SK-N-SH (cell line): ENCODE data around the gene SCT. TPM values are rescaled to one million over a fixed set of nuclear protein-coding genes. Genes with fewer than 3 reads are reported as not detected.

Source experiments
- CTCF ChIA-PET: fragments of 300-600, 350-600 bp; formaldehyde crosslinking; extraction: SDS; loops from one replicate; lab custom pipeline; 2021; lab: Yijun Ruan, JAX
- POLR2A ChIA-PET: fragments of 350-600 bp; sonication (Branson Sonifier 250); formaldehyde crosslinking; extraction: SDS; loops from one replicate; lab custom pipeline; 2020; ENCODE audit warnings: antibody characterized with exemption, inconsistent platforms; lab: Yijun Ruan, JAX
- DNase-seq: peaks from one replicate; pipeline ENCODE4 v3.0.0; 2012
- H2AFZ ChIP-seq: fragments of 200-600 bp; sonication (generic); 2 replicates; pipeline ENCODE4 v1.8.1; 2016; ENCODE audit warnings: antibody characterized with exemption, mild to moderate bottlenecking, low read depth
- H3F3A ChIP-seq: fragments of 200-600 bp; sonication (generic); replicated peaks from 2 replicates; pipeline ENCODE3; 2016; ENCODE audit warnings: antibody characterized with exemption, mild to moderate bottlenecking; ENCODE audit not compliant: insufficient read depth
- H3K27ac ChIP-seq, 2 experiments: fragments of 200-500 bp in 1 of 2; fragments of 200-600 bp in 1 of 2; sonication (Bioruptor generic) in 1 of 2; sonication (generic), shearing (Covaris generic) in 1 of 2; 2 replicates each; pipeline versions ENCODE4 v1.5.1 to v1.6.1; 2014 to 2016; ENCODE audit warnings: low read depth in 2 of 2, inconsistent platforms in 1 of 2, low read length in 1 of 2, mild to moderate bottlenecking in 1 of 2, mixed read lengths in 1 of 2
- H3K27me3 ChIP-seq: fragments of 200-600 bp; sonication (generic), shearing (Covaris generic); 2 replicates; pipeline ENCODE4 v1.6.1; 2016; ENCODE audit warnings: mixed run types; ENCODE audit not compliant: insufficient read depth
- H3K36me3 ChIP-seq, 2 experiments: fragments of 200-500 bp in 1 of 2; fragments of 200-600 bp in 1 of 2; sonication (Bioruptor generic) in 1 of 2; sonication (generic) in 1 of 2; replicated peaks in 1 of 2; 2 replicates each; pipeline versions ENCODE3 to v1.5.1; 2014 to 2016; ENCODE audit warnings: low read length in 1 of 2, mild to moderate bottlenecking in 1 of 2; ENCODE audit not compliant: insufficient read depth in 2 of 2, control insufficient read depth in 1 of 2
- H3K4me1 ChIP-seq, 2 experiments: fragments of 200-500 bp in 1 of 2; fragments of 200-600 bp in 1 of 2; sonication (Bioruptor generic) in 1 of 2; sonication (generic), shearing (Covaris generic) in 1 of 2; 2 replicates each; pipeline versions ENCODE4 v1.5.1 to v1.6.1; 2014 to 2016; ENCODE audit warnings: low read depth in 1 of 2, low read length in 1 of 2, mixed run types in 1 of 2; ENCODE audit not compliant: insufficient read depth in 2 of 2, control insufficient read depth in 1 of 2
- H3K4me2 ChIP-seq: fragments of 200-600 bp; sonication (generic), shearing (Covaris generic); 2 replicates; pipeline ENCODE4 v1.6.1; 2017; ENCODE audit warnings: mixed run types
- H3K4me3 ChIP-seq, 2 experiments: fragments of 200-500 bp in 1 of 2; fragments of 200-600 bp in 1 of 2; sonication (Bioruptor generic) in 1 of 2; sonication (generic), shearing (Covaris generic) in 1 of 2; 2 replicates each; pipeline versions ENCODE4 v1.5.1 to v1.8.1; 2014 to 2016; ENCODE audit warnings: low read depth in 2 of 2, inconsistent platforms in 1 of 2, low read length in 1 of 2, mild to moderate bottlenecking in 1 of 2, mixed read lengths in 1 of 2, moderate library complexity in 1 of 2
- H3K79me2 ChIP-seq: fragments of 200-600 bp; sonication (generic); 2 replicates; pipeline ENCODE4 v1.8.1; 2017; ENCODE audit warnings: mild to moderate bottlenecking; ENCODE audit not compliant: insufficient read depth
- H3K9ac ChIP-seq: fragments of 200-600 bp; sonication (generic); 2 replicates; pipeline ENCODE4 v1.6.1; 2017; ENCODE audit warnings: mixed run types
- H3K9me2 ChIP-seq: fragments of 200-600 bp; sonication (generic); 2 replicates; pipeline ENCODE4 v1.6.1; 2017; ENCODE audit warnings: mixed run types
- H3K9me3 ChIP-seq: fragments of 200-600 bp; sonication (generic); 2 replicates; pipeline ENCODE4 v1.6.1; 2017; ENCODE audit warnings: mixed run types, mild to moderate bottlenecking, moderate library complexity
- H4K20me1 ChIP-seq: fragments of 200-600 bp; sonication (generic); 2 replicates; pipeline ENCODE4 v1.6.1; 2017; ENCODE audit warnings: mild to moderate bottlenecking, mixed run types; ENCODE audit not compliant: insufficient read depth
- CTCF ChIP-seq: fragments of 200-600 bp; sonication (generic); IDR thresholded peaks from 2 replicates; pipeline ENCODE4 v1.6.1; 2017; ENCODE audit warnings: antibody characterized with exemption, mild to moderate bottlenecking, moderate library complexity
- ELF1 ChIP-seq: IDR thresholded peaks from 2 replicates; pipeline ENCODE4 v1.4.0; 2012
- EZH2phosphoT487 ChIP-seq: fragments of 200-600 bp; sonication (generic); IDR thresholded peaks from 2 replicates; pipeline ENCODE4 v1.6.1; 2017; ENCODE audit warnings: low read depth, mixed run types, mild to moderate bottlenecking, antibody characterized with exemption, moderate library complexity, borderline replicate concordance
- FOXJ3 ChIP-seq: sonication (generic); formaldehyde crosslinking; IDR thresholded peaks from 2 replicates; pipeline ENCODE4 v1.5.1; 2020; ENCODE audit warnings: mild to moderate bottlenecking, missing genetic modification reagents
- FOXM1 ChIP-seq: IDR thresholded peaks from 2 replicates; pipeline ENCODE4 v1.4.0; 2012; ENCODE audit warnings: low read depth, mild to moderate bottlenecking
- GATA2 ChIP-seq: sonication (generic); formaldehyde crosslinking; IDR thresholded peaks from 2 replicates; pipeline ENCODE4 v1.5.0; 2020; ENCODE audit warnings: mild to moderate bottlenecking, missing genetic modification reagents
- MAX ChIP-seq: IDR thresholded peaks from 2 replicates; pipeline ENCODE4 v1.4.0; 2012; ENCODE audit warnings: low read depth
- MEF2A ChIP-seq: IDR thresholded peaks from 2 replicates; pipeline ENCODE4 v1.4.0; 2012; ENCODE audit warnings: low read depth, borderline replicate concordance
- POLR2AphosphoS5 ChIP-seq: IDR thresholded peaks from 2 replicates; pipeline ENCODE4 v1.6.1; 2012; ENCODE audit warnings: low read depth, low read length
- RAD21 ChIP-seq: IDR thresholded peaks from 2 replicates; pipeline ENCODE4 v1.6.1; 2012; ENCODE audit warnings: mild to moderate bottlenecking, low read length
- RFX5 ChIP-seq: IDR thresholded peaks from 2 replicates; pipeline ENCODE4 v1.6.1; 2012; ENCODE audit warnings: mild to moderate bottlenecking, improper control_type of control experiment, low read length
- RXRA ChIP-seq: IDR thresholded peaks from 2 replicates; pipeline ENCODE4 v1.4.0; 2012; ENCODE audit warnings: low read depth, mild to moderate bottlenecking, borderline replicate concordance
- SIN3A ChIP-seq: IDR thresholded peaks from 2 replicates; pipeline ENCODE4 v1.6.1; 2012; ENCODE audit warnings: low read depth, mild to moderate bottlenecking, low read length, moderate library complexity, borderline replicate concordance
- SMC3 ChIP-seq: IDR thresholded peaks from 2 replicates; pipeline ENCODE4 v1.6.1; 2012; ENCODE audit warnings: low read depth, low read length, improper control_type of control experiment
- TAF1 ChIP-seq: IDR thresholded peaks from 2 replicates; pipeline ENCODE4 v1.6.1; 2012; ENCODE audit warnings: low read depth, mild to moderate bottlenecking, low read length, moderate library complexity, borderline replicate concordance
- TCF12 ChIP-seq: IDR thresholded peaks from 2 replicates; pipeline ENCODE4 v1.4.0; 2012
- TEAD4 ChIP-seq: IDR thresholded peaks from 2 replicates; pipeline ENCODE4 v1.4.0; 2012; ENCODE audit warnings: mild to moderate bottlenecking, borderline replicate concordance; ENCODE audit not compliant: insufficient read depth
- USF1 ChIP-seq: IDR thresholded peaks from 2 replicates; pipeline ENCODE4 v1.4.0; 2012; ENCODE audit warnings: low read depth, borderline replicate concordance
- USF2 ChIP-seq: fragments of 150-350 bp; IDR thresholded peaks from 2 replicates; pipeline ENCODE4 v1.6.1; 2017; ENCODE audit warnings: antibody characterized with exemption, low read length, low read depth, borderline replicate concordance
- YY1 ChIP-seq: IDR thresholded peaks from 2 replicates; pipeline ENCODE4 v1.4.0; 2012; ENCODE audit warnings: low read depth, mild to moderate bottlenecking
- WGBS: methylation state at CpG from one replicate; pipeline ENCODE4 v1.1.6; 2017; ENCODE audit warnings: low lambda C conversion rate; 5-methylcytosine and 5-hydroxymethylcytosine counted together
- polyA plus RNA-seq, 3 experiments: library from polyadenylated mRNA; depleted of rRNA; stranded (reverse); fragments of >200 nt; gene quantifications; 2 replicates each; pipeline ENCODE4 v1.2.3, GENCODE V29; 2012

The SCT gene
- polyA plus RNA-seq, 1 of the 3 experiments (the other 2 are of a cell fraction) = not detected

- H3K4me3 ChIP-seq = no peak overlapping the region
- H3K79me2 ChIP-seq = peaks cover 69% of the 10 kb centered on the region
- no peak overlapping the region for H2AFZ ChIP-seq
- peak overlapping the region in 1 of 2 experiments; percentile 54; a peak in 1 of 4 replicates for H3K27ac ChIP-seq
- H3K9me2 ChIP-seq = no peaks in the 10 kb centered on the region
- no peak overlapping the region for H3K4me2 ChIP-seq
- peaks cover 12% of the 10 kb centered on the region for H3F3A ChIP-seq
- no peak overlapping the region for H3K9ac ChIP-seq
- CTCF ChIA-PET = no interaction called here
- H3K9me3 ChIP-seq = no peaks in the 10 kb centered on the region
- H3K36me3 ChIP-seq = peaks cover 27 to 60% of the 10 kb centered on the region in 2 experiments
- no peak for DNase-seq
- TF ChIP-seq RXRA (no peak), POLR2AphosphoS5 (no peak), GATA2 (CRISPR knock-in tag) (no peak), RAD21 (no peak), ELF1 (no peak), TEAD4 (no peak), MEF2A (no peak)
- TF ChIP-seq, all 33 proteins: peak for 0
- H3K4me1 ChIP-seq = no peaks in the 10 kb centered on the region
- H3K27me3 ChIP-seq = no peaks in the 10 kb centered on the region
- POLR2A ChIA-PET = no interaction called here
- H4K20me1 ChIP-seq = peaks cover 67% of the 10 kb centered on the region
- 87% methylated on average over 6 of the region's 8 CpGs for WGBS
Measured at GRCh38 chr11:587546-587945, 39.4 kb downstream of the SCT start.

- no peak overlapping the region for H2AFZ ChIP-seq
- no peaks in the 10 kb centered on the region for H3K9me2 ChIP-seq
- no peaks in the 10 kb centered on the region for H3K4me1 ChIP-seq
- peaks cover 69% of the 10 kb centered on the region for H3K79me2 ChIP-seq
- DNase-seq = no peak
- H3K4me2 ChIP-seq = no peak overlapping the region
- H3K4me3 ChIP-seq = no peak overlapping the region
- H3K9me3 ChIP-seq = no peaks in the 10 kb centered on the region
- POLR2A ChIA-PET = interaction anchor here (1.0 kb wide), 1 partner anchor 22 kb away, joined by 3 read pairs; no protein-coding TSS in a partner anchor
- CTCF ChIA-PET = no interaction called here
- H3K9ac ChIP-seq = no peak overlapping the region
- peaks cover 26 to 57% of the 10 kb centered on the region in 2 experiments for H3K36me3 ChIP-seq
- H3F3A ChIP-seq = peaks cover 12% of the 10 kb centered on the region
- no peak overlapping the region for H3K27ac ChIP-seq
- H4K20me1 ChIP-seq = peaks cover 75% of the 10 kb centered on the region
- 89% methylated on average over 20 of the region's 32 CpGs for WGBS
- H3K27me3 ChIP-seq = no peaks in the 10 kb centered on the region
- no peak for TF ChIP-seq USF2
- TF ChIP-seq RFX5 = no peak
- no peak for TF ChIP-seq TCF12
- no peak for TF ChIP-seq RXRA
- no peak for TF ChIP-seq YY1
- TF ChIP-seq FOXM1 = no peak
- TF ChIP-seq TAF1 = no peak
- TF ChIP-seq SIN3A = no peak
- TF ChIP-seq EZH2phosphoT487 = no peak
- TF ChIP-seq USF1 = no peak
- TF ChIP-seq FOXJ3 (CRISPR knock-in tag) = no peak
- no peak for TF ChIP-seq MAX
- no peak for TF ChIP-seq SMC3
- no peak for TF ChIP-seq CTCF
Measured at GRCh38 chr11:586376-587316, 40.3 kb downstream of the SCT start.
